ENCODE results near the gene SLC47A2. TPM values are rescaled to one million over a fixed set of nuclear protein-coding genes. Genes with fewer than 3 reads are reported as not detected.
A peak's percentile ranks its signal among the peaks of the same experiment; 100 is the strongest.

Gene SLC47A2
- total and polyA plus RNA-seq, 2 experiments from 2014 or later = not detected

DNA sequence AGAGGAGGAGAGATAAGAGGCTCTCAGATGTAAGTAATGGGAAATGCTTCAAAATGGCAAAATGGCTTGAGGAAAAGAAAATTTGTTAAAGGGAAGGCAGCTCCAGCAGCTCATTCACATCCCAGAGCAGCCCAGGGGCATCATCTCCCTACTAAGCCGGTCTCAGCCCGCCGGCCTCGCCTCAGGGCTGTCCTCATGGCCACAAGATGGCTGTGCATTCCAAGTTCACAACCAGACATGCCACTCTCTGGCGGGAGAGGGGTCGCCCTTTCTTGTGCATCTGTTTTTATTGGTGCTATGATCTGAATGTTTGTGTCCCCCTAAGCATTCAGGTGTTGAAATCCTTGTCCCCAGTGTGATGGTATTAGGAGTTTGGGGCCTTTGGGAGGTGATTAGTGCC lies 13.5 kb upstream of the SLC47A2 start:
- H3K36me3 Mint-ChIP-seq (ENCODE audit: low read depth) = no peaks in the 10 kb centered on the region; the same call in 2 of the 3 replicates
- Histone ChIP-seq H3K79me2 (replicated peaks; ENCODE audit: insufficient read depth) (no peaks in the 10 kb centered on the region), H3F3A (replicated peaks; ENCODE audit: low read depth) (no peaks in the 10 kb centered on the region), H3K4me3 (no peak overlapping the region), H3K4me2 (no peak overlapping the region), H2AFZ (peak overlapping the region; percentile 28; the same call in 1 of the 2 replicates), H4K20me1 (replicated peaks; ENCODE audit: insufficient read depth) (no peaks in the 10 kb centered on the region), H3K4me1 (ENCODE audit: insufficient read depth) (no peaks in the 10 kb centered on the region), H3K27me3 (ENCODE audit: insufficient read depth) (no peaks in the 10 kb centered on the region), H3K36me3 (ENCODE audit: insufficient read depth) (no peaks in the 10 kb centered on the region), H3K27ac (ENCODE audit: low read depth) (no peak overlapping the region), H3K9me2 (ENCODE audit: insufficient read depth) (no peaks in the 10 kb centered on the region)
- no peaks in the 10 kb centered on the region for H3K27me3 Mint-ChIP-seq (ENCODE audit: insufficient read depth, low read depth, poor library complexity)
- no peaks in the 10 kb centered on the region for H3K9me3 Mint-ChIP-seq
- H3K27ac Mint-ChIP-seq = no peak overlapping the region
- H3K4me3 Mint-ChIP-seq = no peak overlapping the region
- DNase-seq (ENCODE audit: low spot score) (no peak), ATAC-seq (no peak)
- no peaks in the 10 kb centered on the region; the same call in 2 of the 3 replicates for H3K4me1 Mint-ChIP-seq
- TF ChIP-seq POLR2AphosphoS5 (IDR thresholded peaks at IDR 0.05; ENCODE audit: low read depth) (no peak), EZH2 (IDR thresholded peaks at IDR 0.05; ENCODE audit: low read depth, unreplicated experiment) (no peak), NANOG (IDR thresholded peaks at IDR 0.05; ENCODE audit: borderline replicate concordance) (no peak), EZH2phosphoT487 (IDR thresholded peaks at IDR 0.05; ENCODE audit: unreplicated experiment) (no peak), STAT1 (IDR thresholded peaks at IDR 0.05; ENCODE audit: unreplicated experiment) (no peak), JUNB (IDR thresholded peaks at IDR 0.05; ENCODE audit: unreplicated experiment) (no peak), ZNF114 (CRISPR knock-in tag; IDR thresholded peaks at IDR 0.05) (no peak), CREB1 (CRISPR knock-in tag; IDR thresholded peaks at IDR 0.05; ENCODE audit: low read depth) (no peak), ZNF331 (CRISPR knock-in tag; IDR thresholded peaks at IDR 0.05; ENCODE audit: low read depth) (no peak)
- TF ChIP-seq, protein P1, sequence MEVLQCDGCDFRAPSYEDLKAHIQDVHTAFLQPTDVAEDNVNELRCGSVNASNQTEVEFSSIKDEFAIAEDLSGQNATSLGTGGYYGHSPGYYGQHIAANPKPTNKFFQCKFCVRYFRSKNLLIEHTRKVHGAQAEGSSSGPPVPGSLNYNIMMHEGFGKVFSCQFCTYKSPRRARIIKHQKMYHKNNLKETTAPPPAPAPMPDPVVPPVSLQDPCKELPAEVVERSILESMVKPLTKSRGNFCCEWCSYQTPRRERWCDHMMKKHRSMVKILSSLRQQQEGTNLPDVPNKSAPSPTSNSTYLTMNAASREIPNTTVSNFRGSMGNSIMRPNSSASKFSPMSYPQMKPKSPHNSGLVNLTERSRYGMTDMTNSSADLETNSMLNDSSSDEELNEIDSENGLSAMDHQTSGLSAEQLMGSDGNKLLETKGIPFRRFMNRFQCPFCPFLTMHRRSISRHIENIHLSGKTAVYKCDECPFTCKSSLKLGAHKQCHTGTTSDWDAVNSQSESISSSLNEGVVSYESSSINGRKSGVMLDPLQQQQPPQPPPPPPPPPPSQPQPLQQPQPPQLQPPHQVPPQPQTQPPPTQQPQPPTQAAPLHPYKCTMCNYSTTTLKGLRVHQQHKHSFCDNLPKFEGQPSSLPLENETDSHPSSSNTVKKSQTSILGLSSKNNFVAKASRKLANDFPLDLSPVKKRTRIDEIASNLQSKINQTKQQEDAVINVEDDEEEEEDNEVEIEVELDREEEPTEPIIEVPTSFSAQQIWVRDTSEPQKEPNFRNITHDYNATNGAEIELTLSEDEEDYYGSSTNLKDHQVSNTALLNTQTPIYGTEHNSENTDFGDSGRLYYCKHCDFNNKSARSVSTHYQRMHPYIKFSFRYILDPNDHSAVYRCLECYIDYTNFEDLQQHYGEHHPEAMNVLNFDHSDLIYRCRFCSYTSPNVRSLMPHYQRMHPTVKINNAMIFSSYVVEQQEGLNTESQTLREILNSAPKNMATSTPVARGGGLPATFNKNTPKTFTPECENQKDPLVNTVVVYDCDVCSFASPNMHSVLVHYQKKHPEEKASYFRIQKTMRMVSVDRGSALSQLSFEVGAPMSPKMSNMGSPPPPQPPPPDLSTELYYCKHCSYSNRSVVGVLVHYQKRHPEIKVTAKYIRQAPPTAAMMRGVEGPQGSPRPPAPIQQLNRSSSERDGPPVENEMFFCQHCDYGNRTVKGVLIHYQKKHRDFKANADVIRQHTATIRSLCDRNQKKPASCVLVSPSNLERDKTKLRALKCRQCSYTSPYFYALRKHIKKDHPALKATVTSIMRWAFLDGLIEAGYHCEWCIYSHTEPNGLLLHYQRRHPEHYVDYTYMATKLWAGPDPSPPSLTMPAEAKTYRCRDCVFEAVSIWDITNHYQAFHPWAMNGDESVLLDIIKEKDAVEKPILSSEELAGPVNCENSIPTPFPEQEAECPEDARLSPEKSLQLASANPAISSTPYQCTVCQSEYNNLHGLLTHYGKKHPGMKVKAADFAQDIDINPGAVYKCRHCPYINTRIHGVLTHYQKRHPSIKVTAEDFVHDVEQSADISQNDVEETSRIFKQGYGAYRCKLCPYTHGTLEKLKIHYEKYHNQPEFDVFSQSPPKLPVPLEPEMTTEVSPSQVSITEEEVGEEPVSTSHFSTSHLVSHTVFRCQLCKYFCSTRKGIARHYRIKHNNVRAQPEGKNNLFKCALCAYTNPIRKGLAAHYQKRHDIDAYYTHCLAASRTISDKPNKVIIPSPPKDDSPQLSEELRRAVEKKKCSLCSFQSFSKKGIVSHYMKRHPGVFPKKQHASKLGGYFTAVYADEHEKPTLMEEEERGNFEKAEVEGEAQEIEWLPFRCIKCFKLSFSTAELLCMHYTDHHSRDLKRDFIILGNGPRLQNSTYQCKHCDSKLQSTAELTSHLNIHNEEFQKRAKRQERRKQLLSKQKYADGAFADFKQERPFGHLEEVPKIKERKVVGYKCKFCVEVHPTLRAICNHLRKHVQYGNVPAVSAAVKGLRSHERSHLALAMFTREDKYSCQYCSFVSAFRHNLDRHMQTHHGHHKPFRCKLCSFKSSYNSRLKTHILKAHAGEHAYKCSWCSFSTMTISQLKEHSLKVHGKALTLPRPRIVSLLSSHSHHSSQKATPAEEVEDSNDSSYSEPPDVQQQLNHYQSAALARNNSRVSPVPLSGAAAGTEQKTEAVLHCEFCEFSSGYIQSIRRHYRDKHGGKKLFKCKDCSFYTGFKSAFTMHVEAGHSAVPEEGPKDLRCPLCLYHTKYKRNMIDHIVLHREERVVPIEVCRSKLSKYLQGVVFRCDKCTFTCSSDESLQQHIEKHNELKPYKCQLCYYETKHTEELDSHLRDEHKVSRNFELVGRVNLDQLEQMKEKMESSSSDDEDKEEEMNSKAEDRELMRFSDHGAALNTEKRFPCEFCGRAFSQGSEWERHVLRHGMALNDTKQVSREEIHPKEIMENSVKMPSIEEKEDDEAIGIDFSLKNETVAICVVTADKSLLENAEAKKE (CRISPR knock-in tag; IDR thresholded peaks at IDR 0.05) = no peak
- TF ChIP-seq, protein P2, sequence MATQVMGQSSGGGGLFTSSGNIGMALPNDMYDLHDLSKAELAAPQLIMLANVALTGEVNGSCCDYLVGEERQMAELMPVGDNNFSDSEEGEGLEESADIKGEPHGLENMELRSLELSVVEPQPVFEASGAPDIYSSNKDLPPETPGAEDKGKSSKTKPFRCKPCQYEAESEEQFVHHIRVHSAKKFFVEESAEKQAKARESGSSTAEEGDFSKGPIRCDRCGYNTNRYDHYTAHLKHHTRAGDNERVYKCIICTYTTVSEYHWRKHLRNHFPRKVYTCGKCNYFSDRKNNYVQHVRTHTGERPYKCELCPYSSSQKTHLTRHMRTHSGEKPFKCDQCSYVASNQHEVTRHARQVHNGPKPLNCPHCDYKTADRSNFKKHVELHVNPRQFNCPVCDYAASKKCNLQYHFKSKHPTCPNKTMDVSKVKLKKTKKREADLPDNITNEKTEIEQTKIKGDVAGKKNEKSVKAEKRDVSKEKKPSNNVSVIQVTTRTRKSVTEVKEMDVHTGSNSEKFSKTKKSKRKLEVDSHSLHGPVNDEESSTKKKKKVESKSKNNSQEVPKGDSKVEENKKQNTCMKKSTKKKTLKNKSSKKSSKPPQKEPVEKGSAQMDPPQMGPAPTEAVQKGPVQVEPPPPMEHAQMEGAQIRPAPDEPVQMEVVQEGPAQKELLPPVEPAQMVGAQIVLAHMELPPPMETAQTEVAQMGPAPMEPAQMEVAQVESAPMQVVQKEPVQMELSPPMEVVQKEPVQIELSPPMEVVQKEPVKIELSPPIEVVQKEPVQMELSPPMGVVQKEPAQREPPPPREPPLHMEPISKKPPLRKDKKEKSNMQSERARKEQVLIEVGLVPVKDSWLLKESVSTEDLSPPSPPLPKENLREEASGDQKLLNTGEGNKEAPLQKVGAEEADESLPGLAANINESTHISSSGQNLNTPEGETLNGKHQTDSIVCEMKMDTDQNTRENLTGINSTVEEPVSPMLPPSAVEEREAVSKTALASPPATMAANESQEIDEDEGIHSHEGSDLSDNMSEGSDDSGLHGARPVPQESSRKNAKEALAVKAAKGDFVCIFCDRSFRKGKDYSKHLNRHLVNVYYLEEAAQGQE (IDR thresholded peaks at IDR 0.05; ENCODE audit: unreplicated experiment) = no peak
- TF ChIP-seq, protein P3, sequence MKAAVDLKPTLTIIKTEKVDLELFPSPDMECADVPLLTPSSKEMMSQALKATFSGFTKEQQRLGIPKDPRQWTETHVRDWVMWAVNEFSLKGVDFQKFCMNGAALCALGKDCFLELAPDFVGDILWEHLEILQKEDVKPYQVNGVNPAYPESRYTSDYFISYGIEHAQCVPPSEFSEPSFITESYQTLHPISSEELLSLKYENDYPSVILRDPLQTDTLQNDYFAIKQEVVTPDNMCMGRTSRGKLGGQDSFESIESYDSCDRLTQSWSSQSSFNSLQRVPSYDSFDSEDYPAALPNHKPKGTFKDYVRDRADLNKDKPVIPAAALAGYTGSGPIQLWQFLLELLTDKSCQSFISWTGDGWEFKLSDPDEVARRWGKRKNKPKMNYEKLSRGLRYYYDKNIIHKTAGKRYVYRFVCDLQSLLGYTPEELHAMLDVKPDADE (IDR thresholded peaks at IDR 0.05) = no peak
- TF ChIP-seq, protein P4, sequence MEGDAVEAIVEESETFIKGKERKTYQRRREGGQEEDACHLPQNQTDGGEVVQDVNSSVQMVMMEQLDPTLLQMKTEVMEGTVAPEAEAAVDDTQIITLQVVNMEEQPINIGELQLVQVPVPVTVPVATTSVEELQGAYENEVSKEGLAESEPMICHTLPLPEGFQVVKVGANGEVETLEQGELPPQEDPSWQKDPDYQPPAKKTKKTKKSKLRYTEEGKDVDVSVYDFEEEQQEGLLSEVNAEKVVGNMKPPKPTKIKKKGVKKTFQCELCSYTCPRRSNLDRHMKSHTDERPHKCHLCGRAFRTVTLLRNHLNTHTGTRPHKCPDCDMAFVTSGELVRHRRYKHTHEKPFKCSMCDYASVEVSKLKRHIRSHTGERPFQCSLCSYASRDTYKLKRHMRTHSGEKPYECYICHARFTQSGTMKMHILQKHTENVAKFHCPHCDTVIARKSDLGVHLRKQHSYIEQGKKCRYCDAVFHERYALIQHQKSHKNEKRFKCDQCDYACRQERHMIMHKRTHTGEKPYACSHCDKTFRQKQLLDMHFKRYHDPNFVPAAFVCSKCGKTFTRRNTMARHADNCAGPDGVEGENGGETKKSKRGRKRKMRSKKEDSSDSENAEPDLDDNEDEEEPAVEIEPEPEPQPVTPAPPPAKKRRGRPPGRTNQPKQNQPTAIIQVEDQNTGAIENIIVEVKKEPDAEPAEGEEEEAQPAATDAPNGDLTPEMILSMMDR (conservative IDR thresholded peaks at IDR 0.05; ENCODE audit: low read depth in 2 of 2) = no peak
